ENCODE results near the gene BMP7. TPM values are rescaled to one million over a fixed set of nuclear protein-coding genes. Genes with fewer than 3 reads are reported as not detected.

BMP7 gene
- total and polyA plus RNA-seq, 2 of the 13 experiments (the other 11 are each of a cell fraction or from before 2014, with no cell fraction given): not detected

- ChIA-PET CTCF (ENCODE audit: low intra/inter-chr PET ratio, low total read pairs) (no interaction called here), POLR2A (no interaction called here)
- H3K4me1 ChIP-seq (ENCODE audit: insufficient read depth, low read length): peaks cover 15% of the 10 kb centered on the region
- H3K4me3 ChIP-seq (replicated peaks in 1 of 3; ENCODE audit: insufficient read depth in 1 of 3, low read depth in 2 of 3, low read length in 3 of 3): no peak overlapping the region
- no peak for FAIRE-seq
- peaks cover 6% of the 10 kb centered on the region; the same call in 1 of the 2 replicates for H3K9me3 ChIP-seq (ENCODE audit: low read length)
- H2AFZ ChIP-seq (ENCODE audit: low read length): no peak overlapping the region
- H3K9ac ChIP-seq (ENCODE audit: insufficient read depth, low read depth, low read length): no peak overlapping the region
- H4K20me1 ChIP-seq (ENCODE audit: insufficient read depth, low read length): no peaks in the 10 kb centered on the region; the same call in 1 of the 2 replicates
- in situ Hi-C loops (cut with HindIII; ENCODE audit: extremely low pct_ligation_motif_present, low pct_unique_long_range_greater_than_20kb): no loop called here
- no peak for ATAC-seq
- WGBS (ENCODE audit: low lambda C conversion rate): 57% methylated on average over 8 of the region's 8 CpGs
- H3K79me2 ChIP-seq (ENCODE audit: insufficient read depth, low read length): no peaks in the 10 kb centered on the region
- no peak overlapping the region for H3K27ac ChIP-seq (ENCODE audit: extremely low read length, insufficient read depth, low read length)
- peaks cover 14 to 47% of the 10 kb centered on the region in 2 experiments; a peak in 4 of 5 replicates for H3K27me3 ChIP-seq (ENCODE audit: control insufficient read depth in 1 of 2, insufficient read depth in 2 of 2, low read length in 2 of 2)
- intact Hi-C loops (cut with micrococcal nuclease; ENCODE audit: unreplicated experiment): no loop called here
- no peak overlapping the region for H3K4me2 ChIP-seq (ENCODE audit: low read depth, low read length)
- H3K36me3 ChIP-seq (replicated peaks in 1 of 2; ENCODE audit: control insufficient read depth in 1 of 2, insufficient read depth in 2 of 2, low read length in 2 of 2): no peaks in the 10 kb centered on the region
- DNase-seq (ENCODE audit: low spot score): no peak
- TF ChIP-seq ZFP62 (CRISPR knock-in tag; IDR thresholded peaks at IDR 0.05) (no peak), SIN3A (IDR thresholded peaks at IDR 0.05; ENCODE audit: borderline replicate concordance, low read depth, low read length) (no peak), BORCS8-MEF2B (CRISPR knock-in tag; IDR thresholded peaks at IDR 0.05) (no peak), BRCA1 (CRISPR knock-in tag; IDR thresholded peaks at IDR 0.05) (no peak), DR1 (CRISPR knock-in tag; IDR thresholded peaks at IDR 0.05) (no peak), TCF7L2 (IDR thresholded peaks at IDR 0.05; ENCODE audit: low read depth, low read length) (no peak), ZNF362 (CRISPR knock-in tag; IDR thresholded peaks at IDR 0.05; ENCODE audit: borderline replicate concordance) (no peak), MTF2 (CRISPR knock-in tag; IDR thresholded peaks at IDR 0.05; ENCODE audit: borderline replicate concordance) (no peak), GLI4 (CRISPR knock-in tag; IDR thresholded peaks at IDR 0.05; ENCODE audit: borderline replicate concordance) (no peak), ZNF543 (CRISPR knock-in tag; IDR thresholded peaks at IDR 0.05) (no peak), FOXK2 (IDR thresholded peaks at IDR 0.05) (no peak)
- TF ChIP-seq, protein P1, sequence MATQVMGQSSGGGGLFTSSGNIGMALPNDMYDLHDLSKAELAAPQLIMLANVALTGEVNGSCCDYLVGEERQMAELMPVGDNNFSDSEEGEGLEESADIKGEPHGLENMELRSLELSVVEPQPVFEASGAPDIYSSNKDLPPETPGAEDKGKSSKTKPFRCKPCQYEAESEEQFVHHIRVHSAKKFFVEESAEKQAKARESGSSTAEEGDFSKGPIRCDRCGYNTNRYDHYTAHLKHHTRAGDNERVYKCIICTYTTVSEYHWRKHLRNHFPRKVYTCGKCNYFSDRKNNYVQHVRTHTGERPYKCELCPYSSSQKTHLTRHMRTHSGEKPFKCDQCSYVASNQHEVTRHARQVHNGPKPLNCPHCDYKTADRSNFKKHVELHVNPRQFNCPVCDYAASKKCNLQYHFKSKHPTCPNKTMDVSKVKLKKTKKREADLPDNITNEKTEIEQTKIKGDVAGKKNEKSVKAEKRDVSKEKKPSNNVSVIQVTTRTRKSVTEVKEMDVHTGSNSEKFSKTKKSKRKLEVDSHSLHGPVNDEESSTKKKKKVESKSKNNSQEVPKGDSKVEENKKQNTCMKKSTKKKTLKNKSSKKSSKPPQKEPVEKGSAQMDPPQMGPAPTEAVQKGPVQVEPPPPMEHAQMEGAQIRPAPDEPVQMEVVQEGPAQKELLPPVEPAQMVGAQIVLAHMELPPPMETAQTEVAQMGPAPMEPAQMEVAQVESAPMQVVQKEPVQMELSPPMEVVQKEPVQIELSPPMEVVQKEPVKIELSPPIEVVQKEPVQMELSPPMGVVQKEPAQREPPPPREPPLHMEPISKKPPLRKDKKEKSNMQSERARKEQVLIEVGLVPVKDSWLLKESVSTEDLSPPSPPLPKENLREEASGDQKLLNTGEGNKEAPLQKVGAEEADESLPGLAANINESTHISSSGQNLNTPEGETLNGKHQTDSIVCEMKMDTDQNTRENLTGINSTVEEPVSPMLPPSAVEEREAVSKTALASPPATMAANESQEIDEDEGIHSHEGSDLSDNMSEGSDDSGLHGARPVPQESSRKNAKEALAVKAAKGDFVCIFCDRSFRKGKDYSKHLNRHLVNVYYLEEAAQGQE (IDR thresholded peaks at IDR 0.05; ENCODE audit: borderline replicate concordance in 1 of 2, low read depth in 1 of 2, low read length in 2 of 2): no peak
- TF ChIP-seq, protein P2, sequence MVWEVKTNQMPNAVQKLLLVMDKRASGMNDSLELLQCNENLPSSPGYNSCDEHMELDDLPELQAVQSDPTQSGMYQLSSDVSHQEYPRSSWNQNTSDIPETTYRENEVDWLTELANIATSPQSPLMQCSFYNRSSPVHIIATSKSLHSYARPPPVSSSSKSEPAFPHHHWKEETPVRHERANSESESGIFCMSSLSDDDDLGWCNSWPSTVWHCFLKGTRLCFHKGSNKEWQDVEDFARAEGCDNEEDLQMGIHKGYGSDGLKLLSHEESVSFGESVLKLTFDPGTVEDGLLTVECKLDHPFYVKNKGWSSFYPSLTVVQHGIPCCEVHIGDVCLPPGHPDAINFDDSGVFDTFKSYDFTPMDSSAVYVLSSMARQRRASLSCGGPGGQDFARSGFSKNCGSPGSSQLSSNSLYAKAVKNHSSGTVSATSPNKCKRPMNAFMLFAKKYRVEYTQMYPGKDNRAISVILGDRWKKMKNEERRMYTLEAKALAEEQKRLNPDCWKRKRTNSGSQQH (CRISPR knock-in tag; IDR thresholded peaks at IDR 0.05; ENCODE audit: low read depth): no peak
- no TSS peak for BruUV-seq (replicated peaks)
Measured at GRCh38 chr20:57210911-57211280, 55.5 kb downstream of the BMP7 start.
